ENCODE data around the gene SLC26A1.

DNA sequence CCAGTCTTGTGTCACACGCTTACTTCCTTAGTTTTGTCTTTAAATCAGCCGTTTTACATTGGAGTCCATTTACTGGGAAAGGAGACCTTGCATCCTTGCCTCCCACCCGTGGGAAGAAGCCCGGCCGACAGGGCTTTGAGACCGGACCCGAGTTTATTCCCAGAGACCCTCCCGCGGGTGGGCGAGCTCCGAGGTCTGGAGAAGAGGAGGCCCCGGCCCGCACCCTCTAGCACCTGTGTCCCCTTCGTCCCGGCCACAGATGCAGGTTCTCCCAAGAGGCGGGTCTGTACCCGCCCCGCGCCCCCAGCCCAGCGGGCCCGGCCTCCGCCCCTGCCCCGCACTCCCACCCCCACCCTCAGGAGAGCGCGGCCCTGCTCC lies 3.8 kb upstream of the SLC26A1 start:
- TF ChIP-seq, protein P1, sequence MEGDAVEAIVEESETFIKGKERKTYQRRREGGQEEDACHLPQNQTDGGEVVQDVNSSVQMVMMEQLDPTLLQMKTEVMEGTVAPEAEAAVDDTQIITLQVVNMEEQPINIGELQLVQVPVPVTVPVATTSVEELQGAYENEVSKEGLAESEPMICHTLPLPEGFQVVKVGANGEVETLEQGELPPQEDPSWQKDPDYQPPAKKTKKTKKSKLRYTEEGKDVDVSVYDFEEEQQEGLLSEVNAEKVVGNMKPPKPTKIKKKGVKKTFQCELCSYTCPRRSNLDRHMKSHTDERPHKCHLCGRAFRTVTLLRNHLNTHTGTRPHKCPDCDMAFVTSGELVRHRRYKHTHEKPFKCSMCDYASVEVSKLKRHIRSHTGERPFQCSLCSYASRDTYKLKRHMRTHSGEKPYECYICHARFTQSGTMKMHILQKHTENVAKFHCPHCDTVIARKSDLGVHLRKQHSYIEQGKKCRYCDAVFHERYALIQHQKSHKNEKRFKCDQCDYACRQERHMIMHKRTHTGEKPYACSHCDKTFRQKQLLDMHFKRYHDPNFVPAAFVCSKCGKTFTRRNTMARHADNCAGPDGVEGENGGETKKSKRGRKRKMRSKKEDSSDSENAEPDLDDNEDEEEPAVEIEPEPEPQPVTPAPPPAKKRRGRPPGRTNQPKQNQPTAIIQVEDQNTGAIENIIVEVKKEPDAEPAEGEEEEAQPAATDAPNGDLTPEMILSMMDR (IDR thresholded peaks at IDR 0.05; ENCODE audit: poor library complexity, severe bottlenecking) = no peak
- TF ChIP-seq EP300 (conservative IDR thresholded peaks at IDR 0.05; ENCODE audit: poor library complexity, severe bottlenecking) = no peak
- TF ChIP-seq POLR2AphosphoS5 (IDR thresholded peaks at IDR 0.05) = no peak
- TF ChIP-seq RAD21 (conservative IDR thresholded peaks at IDR 0.05) = no peak

All from neural cell (in vitro differentiated cells).